CD4-positive, alpha-beta T cell treated with Interleukin-21 for 1 hour (primary cell): ENCODE data around the gene LIPA.

Source experiments
- DNase-seq: peaks from one replicate; pipeline ENCODE4 v3.0.0-alpha.2; 2020

LIPA gene

GRCh38 chr10:89238956-89239644 is 12.5 kb downstream of the LIPA start:
- DNase-seq, result no peak

GRCh38 chr10:89237849-89238248 is 13.7 kb downstream of the LIPA start:
- DNase-seq, result no peak

- no peak for DNase-seq
These were observed 15.3 kb downstream of the LIPA start for GRCh38 chr10:89236226-89236797.

DNA sequence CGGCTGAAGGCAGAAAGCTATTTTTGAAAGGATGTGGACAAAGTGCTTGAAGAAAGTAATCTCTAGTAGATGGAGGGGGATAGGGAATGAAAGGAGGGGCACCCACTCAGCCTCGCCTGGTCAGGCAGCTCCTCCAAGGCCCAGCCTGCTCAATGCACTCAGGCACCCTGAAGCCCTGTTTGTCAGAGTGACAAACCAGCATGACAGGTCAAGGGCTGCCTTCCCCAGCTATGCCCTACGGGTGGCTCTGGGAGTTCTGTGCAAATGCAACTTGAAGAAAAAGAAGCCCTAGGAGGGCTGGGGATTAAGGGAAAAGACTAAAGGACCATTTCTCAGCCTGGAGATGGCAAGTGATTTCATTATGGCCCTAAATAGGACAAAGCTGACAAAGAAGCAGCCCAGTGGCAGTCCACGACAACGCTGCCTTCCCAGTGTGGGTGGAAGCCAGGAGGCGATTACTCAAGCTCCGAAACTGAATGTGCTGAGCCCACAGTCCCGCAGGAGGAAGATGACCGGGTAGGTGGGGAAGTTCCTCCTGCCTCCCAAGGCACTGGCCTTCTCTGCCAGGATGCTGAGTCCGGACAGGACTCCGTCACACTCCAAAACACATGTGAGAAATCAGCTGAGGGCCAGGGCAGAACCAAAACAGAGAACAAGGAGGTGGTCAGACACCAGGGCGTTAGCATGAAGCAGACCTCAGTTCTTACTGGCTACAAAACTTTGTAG is 16.3 kb downstream of the LIPA start:
- DNase-seq, result no peak

GRCh38 chr10:89233033-89233432 is 18.5 kb downstream of the LIPA start:
- DNase-seq, result no peak

GRCh38 chr10:89228962-89229361 is 22.6 kb downstream of the LIPA start:
- DNase-seq, result no peak

- DNase-seq, result no peak
These were observed 23.4 kb downstream of the LIPA start for GRCh38 chr10:89228146-89228545.

DNA sequence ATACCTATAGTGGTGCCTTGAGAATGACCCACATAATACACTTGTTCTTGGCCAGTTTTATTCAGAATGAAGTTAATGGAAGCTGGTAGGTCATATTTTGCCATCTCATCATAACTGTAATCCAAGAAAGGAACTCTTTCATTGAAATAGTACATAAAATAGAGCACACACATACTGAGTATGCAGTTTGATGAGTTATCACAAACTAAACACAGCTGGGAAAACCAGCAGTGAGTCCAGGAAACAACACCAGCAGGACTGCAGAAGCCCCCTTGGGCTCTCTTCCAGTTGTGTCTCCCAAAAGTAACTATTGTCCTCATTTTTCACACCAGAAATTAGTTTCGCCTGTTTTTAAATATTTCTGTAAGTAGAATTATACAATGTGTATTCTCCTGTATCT is 24.7 kb downstream of the LIPA start:
- DNase-seq, result no peak

GRCh38 chr10:89224739-89225443 is 26.7 kb downstream of the LIPA start:
- no peak for DNase-seq

- DNase-seq, result no peak
These were observed 29.7 kb downstream of the LIPA start for GRCh38 chr10:89221919-89222318.

GRCh38 chr10:89219513-89220218 is 31.9 kb downstream of the LIPA start:
- DNase-seq, result no peak

GRCh38 chr10:89217057-89217990 is 34.3 kb downstream of the LIPA start:
- DNase-seq, result peak; percentile 77

DNA sequence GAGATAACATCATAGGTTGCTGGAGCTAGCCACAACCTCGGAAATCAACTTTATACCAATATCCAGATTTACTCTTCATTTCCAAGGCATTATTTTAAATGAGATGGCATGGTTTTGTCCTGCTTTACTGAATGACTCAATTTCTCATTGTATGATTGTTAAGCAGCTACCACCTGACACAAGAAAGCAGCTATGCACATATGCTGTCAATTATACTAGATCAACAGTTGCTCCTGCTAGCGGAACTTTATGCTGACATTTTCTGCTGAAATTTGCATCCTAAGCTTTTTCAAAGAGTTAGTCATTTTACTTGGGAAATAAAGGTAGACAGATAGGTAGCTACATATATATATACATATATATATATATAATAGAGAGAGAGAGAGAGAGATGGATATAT is 35.5 kb downstream of the LIPA start:
- DNase-seq, result no peak

GRCh38 chr10:89215511-89215910 is 36.1 kb downstream of the LIPA start:
- DNase-seq, result no peak

GRCh38 chr10:89214566-89215165 is 36.9 kb downstream of the LIPA start:
- DNase-seq, result no peak

GRCh38 chr10:89213191-89213808 is 38.3 kb downstream of the LIPA start:
- DNase-seq, result peak; percentile 63

DNA sequence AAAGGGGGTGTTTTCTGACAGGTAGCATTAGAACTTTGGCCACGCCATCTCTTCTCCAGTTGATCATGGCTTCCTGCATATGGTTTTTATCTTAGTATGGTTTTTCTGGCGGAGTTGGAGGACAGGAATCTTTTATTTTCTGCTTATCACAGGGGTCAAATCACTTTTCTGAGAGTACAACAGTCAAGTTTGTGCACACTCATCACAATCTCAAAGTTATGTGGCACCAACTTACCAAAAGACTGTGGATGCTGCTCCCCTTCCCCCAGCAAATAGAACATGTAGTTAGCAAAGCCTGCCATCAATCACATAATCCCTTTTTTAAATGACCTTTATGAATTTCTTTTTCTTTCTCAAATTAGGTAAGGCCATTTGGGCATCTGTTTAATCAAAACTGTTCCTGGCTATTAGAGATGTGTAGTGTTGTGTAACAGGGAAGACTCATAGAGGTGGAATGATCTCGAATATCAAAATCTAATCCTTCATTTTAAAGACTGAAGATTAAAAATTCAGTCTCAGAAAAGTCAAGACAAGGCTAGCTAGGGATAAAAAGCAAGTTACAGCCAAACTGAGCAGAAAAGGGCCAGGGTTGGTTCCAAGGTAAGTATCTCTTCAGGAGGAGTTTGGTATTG is 40.7 kb downstream of the LIPA start:
- no peak for DNase-seq

DNA sequence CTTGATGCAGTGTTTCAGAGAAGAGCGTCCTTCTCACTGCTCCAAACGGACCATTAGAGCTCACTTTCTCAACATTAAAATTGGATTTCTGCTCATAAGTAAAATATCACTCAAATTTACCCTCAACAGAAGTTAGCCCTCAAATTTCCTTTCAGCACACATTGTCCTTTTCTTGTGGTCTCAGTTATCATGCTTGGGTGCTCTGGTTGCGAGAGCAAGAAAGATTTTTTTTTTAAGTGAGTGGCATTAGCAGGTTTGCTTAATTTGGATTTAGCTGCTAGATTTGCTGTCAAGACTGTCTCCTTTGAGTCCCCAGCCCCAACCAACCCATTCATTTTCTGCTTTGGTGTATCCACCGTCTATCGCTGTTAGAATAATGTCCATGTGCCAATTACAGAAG is 41.9 kb downstream of the LIPA start:
- DNase-seq, result no peak

- peak; percentile 9 for DNase-seq
These were observed 43.6 kb downstream of the LIPA start for GRCh38 chr10:89207801-89208551.
